ENCODE results near the gene PTH1R. TPM values are rescaled to one million over a fixed set of nuclear protein-coding genes. Genes with fewer than 3 reads are reported as not detected.
"Not testable (repeated sequence)": the region's sequence is repeated elsewhere in the genome, so short reads cannot be mapped to it uniquely, and the experiment has no call there.

The PTH1R gene
- total RNA-seq, 1 donor from 2014 or later, result 36.4 TPM

DNA sequence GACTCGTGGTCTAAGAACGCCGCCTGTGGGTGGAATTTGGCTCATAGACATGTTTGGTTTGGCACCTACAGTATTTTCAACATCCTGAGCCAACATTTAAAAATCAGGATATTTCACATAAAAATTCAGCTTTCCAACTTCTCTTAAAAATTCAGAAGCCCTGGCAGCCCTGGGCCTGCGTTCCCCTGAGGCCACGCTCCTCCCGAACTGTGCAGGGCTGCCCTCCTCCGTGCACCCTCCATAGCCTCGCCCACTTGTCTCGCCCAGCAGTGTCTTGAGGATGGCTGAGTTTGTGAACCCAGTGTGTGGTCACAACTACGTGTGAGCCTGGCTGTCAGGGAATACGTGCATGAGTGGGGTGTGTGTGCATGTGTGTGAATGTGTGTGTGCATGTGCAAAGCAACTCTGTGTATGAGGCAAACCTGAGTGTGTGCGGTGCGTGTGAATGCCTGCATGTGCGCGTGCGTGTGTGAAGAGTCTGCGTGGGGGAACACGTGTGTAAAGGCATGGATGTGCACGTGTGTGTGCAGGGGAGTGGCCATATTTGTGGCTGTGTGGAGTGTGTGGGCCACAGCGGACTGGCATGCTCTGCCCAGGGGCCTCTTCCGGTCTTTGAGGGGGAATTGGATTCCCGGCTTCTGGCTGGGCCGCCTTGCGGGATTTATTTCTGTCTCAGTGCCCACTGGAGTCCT, 30.9 kb downstream of the PTH1R start:
- H3K4me3 Mint-ChIP-seq, result no peak overlapping the region
- no peaks in the 10 kb centered on the region for H3K27me3 Mint-ChIP-seq (ENCODE audit: low read depth)
- H3K4me1 Mint-ChIP-seq, result peaks cover 5% of the 10 kb centered on the region
- no peaks in the 10 kb centered on the region for H3K36me3 Mint-ChIP-seq
- DNase-seq (ENCODE audit: low spot score in 2 of 2, unreplicated experiment in 2 of 2), result no peak
- TF ChIP-seq, protein P1, sequence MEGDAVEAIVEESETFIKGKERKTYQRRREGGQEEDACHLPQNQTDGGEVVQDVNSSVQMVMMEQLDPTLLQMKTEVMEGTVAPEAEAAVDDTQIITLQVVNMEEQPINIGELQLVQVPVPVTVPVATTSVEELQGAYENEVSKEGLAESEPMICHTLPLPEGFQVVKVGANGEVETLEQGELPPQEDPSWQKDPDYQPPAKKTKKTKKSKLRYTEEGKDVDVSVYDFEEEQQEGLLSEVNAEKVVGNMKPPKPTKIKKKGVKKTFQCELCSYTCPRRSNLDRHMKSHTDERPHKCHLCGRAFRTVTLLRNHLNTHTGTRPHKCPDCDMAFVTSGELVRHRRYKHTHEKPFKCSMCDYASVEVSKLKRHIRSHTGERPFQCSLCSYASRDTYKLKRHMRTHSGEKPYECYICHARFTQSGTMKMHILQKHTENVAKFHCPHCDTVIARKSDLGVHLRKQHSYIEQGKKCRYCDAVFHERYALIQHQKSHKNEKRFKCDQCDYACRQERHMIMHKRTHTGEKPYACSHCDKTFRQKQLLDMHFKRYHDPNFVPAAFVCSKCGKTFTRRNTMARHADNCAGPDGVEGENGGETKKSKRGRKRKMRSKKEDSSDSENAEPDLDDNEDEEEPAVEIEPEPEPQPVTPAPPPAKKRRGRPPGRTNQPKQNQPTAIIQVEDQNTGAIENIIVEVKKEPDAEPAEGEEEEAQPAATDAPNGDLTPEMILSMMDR (IDR thresholded peaks at IDR 0.05; ENCODE audit: unreplicated experiment), result no peak
- H3K9me3 Mint-ChIP-seq, result no peaks in the 10 kb centered on the region
- no peak overlapping the region for H3K27ac Mint-ChIP-seq

DNA sequence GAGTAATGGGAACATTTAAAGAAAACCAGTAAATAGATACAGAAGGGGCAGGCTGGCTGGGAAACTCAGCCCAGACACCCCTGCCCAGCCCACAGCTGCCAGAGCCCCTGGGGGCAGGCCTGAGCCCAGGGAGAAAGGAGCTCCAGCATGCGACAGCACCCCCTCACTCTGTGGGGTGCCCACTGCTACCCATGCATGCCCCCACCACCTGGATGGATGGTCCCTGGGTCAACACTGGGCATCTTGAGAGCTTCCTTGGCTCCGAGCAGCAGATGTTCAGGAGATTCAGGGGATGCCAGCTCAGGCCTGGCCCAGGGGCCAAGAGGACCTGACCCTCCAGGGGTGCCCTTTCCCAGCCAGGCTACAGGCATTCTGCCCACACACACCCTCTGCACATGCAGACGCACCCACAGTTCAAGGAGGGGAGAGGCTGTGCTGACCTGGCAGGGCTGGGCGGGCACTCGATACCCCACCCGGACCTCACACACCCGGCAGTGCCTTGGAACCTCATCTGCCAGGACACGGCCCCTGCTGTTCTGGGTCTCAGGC, 31.5 kb downstream of the PTH1R start:
- no peaks in the 10 kb centered on the region for H3K9me3 Mint-ChIP-seq
- no peak for DNase-seq (ENCODE audit: low spot score in 2 of 2, unreplicated experiment in 2 of 2)
- no peaks in the 10 kb centered on the region for H3K27me3 Mint-ChIP-seq (ENCODE audit: low read depth)
- no peak overlapping the region for H3K27ac Mint-ChIP-seq
- H3K4me3 Mint-ChIP-seq, result no peak overlapping the region
- no peaks in the 10 kb centered on the region for H3K36me3 Mint-ChIP-seq
- TF ChIP-seq, protein P1 (IDR thresholded peaks at IDR 0.05; ENCODE audit: unreplicated experiment), result no peak
- H3K4me1 Mint-ChIP-seq, result peaks cover 12% of the 10 kb centered on the region

DNA sequence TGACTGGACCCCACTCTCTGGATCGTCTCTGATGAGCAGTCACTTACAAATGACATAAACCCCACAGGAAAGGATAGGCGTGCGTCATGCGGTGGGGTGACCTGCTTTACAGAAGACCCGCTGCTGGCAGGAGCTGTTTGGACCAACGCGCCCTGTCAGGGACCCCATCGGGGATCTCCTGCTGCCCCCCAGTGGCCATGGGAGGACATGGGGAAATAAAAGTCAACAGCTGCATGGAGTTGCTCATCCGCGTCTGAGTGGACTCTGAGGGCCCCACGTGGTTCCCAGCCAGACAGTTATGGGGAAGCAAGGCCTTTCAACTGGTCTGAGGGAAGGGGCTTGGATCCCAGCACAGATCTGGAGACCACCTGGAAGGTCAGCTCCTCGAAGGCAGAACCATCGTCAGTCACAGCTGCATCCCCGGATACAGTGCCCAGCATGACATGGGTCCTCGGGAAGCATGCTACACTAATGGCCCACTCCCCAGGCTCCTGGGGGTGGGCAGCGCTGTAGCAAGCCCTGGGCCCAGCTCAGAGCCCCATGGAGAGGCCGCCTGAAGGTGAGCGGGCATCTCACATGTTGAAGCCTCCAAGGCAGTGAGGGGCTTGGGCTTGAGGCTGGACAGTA, 32.1 kb downstream of the PTH1R start:
- peak; percentile 72 to 83 for DNase-seq (ENCODE audit: low spot score in 2 of 2, unreplicated experiment in 2 of 2)
- Mint-ChIP-seq H3K27ac (no peak overlapping the region), H3K27me3 (ENCODE audit: low read depth) (no peaks in the 10 kb centered on the region), H3K4me1 (peaks cover 13% of the 10 kb centered on the region), H3K9me3 (no peaks in the 10 kb centered on the region), H3K4me3 (no peak overlapping the region), H3K36me3 (no peaks in the 10 kb centered on the region)
- TF ChIP-seq, protein P1 (IDR thresholded peaks at IDR 0.05; ENCODE audit: unreplicated experiment), result peak; percentile 74

DNA sequence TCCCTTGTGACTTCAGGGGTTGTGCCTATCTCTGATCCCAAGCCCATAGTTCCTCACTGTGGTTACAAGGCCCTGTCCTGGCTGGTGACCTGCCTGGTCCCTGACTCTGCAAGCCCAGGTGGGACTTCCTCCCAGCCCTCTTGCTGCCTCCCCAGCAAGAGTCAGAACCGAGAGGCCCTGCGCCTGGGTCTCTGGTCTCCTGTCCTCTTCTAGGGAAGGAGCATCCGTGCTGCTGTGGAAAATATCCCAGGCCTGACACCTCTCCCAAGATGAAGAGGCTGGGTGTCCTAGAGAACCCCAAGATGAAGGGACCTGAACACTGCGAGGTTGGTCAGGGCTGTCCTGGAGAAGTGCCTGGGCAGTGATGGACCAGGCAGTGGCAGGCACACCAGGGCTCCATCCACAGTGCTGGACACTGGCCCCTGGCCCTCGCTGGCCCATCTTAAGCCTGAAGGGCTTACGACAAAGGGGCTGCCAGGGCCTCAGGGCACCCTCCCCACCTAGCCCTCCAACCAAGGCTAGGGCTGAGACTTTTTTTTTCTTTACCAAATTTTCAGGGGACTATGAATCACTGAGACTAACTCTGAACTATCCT, 32.7 kb downstream of the PTH1R start:
- H3K36me3 Mint-ChIP-seq, result no peaks in the 10 kb centered on the region

DNA sequence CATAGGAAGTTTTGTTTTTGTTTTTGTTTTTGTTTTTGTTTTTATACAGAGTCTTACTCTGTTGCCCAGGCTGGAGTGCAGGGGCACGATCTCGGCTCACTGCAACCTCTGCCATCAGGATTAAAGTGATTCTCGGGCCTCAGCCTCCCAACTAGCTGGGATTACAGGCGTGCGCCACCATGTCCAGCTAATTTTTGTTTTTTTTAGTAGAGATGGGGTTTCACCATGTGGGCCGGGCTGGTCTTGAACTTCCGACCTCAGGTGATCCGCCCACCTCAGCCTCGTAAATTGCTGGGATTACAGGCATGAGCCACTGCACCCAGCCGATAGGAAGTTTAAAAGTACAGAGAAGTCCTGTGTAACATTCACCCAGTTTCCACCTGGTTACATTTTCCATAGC, 33.4 kb downstream of the PTH1R start:
- DNase-seq (ENCODE audit: low spot score in 2 of 2, unreplicated experiment in 2 of 2); H3K36me3 Mint-ChIP-seq; H3K27ac Mint-ChIP-seq; H3K27me3 Mint-ChIP-seq (ENCODE audit: low read depth); H3K4me3 Mint-ChIP-seq; H3K9me3 Mint-ChIP-seq: not testable (repeated sequence)
- H3K4me1 Mint-ChIP-seq, result peaks cover 13% of the 10 kb centered on the region

More for the DNA sequence above, 32.7 kb downstream of the PTH1R start:
- peaks cover 13% of the 10 kb centered on the region for H3K4me1 Mint-ChIP-seq
- DNase-seq (ENCODE audit: low spot score in 2 of 2, unreplicated experiment in 2 of 2), result no peak
- no peaks in the 10 kb centered on the region for H3K9me3 Mint-ChIP-seq
- no peak overlapping the region for H3K27ac Mint-ChIP-seq
- H3K27me3 Mint-ChIP-seq (ENCODE audit: low read depth), result no peaks in the 10 kb centered on the region
- no peak overlapping the region for H3K4me3 Mint-ChIP-seq
- TF ChIP-seq, protein P1 (IDR thresholded peaks at IDR 0.05; ENCODE audit: unreplicated experiment), result no peak

DNA sequence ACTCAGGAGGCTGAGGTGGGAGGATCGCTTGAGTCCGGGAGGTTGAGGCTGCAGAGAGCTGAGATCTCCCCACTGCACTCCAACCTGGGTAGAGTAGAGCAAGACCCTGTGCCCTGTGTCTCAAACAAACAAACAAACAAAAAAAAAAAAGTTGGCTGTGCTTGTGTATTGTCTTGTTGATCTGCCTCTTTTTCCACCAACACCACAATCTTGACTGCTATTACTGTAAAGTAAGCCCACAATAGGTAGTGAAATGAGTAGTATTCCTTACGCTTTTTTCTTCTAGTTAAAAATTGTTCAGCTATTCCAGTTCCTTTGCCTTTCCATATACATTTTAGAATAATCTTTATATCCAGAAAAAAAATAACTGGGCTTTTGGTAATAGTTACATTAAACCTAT, 35.5 kb downstream of the PTH1R start:
- H3K4me3 Mint-ChIP-seq, result no peak overlapping the region
- H3K4me1 Mint-ChIP-seq, result peaks cover 13% of the 10 kb centered on the region
- no peaks in the 10 kb centered on the region for H3K27me3 Mint-ChIP-seq (ENCODE audit: low read depth)
- DNase-seq (ENCODE audit: low spot score in 2 of 2, unreplicated experiment in 2 of 2), result no peak
- peaks cover 18% of the 10 kb centered on the region for H3K36me3 Mint-ChIP-seq
- TF ChIP-seq, protein P1 (IDR thresholded peaks at IDR 0.05; ENCODE audit: unreplicated experiment), result no peak
- no peak overlapping the region for H3K27ac Mint-ChIP-seq
- peaks cover 9% of the 10 kb centered on the region for H3K9me3 Mint-ChIP-seq

Measured in mesothelial cell of epicardium (in vitro differentiated cells).